Fibroblast of the conjunctiva (primary cell): ENCODE data around the gene SPOP.

ENCODE experiments used
- DNase-seq: peaks from one replicate; pipeline ENCODE4 v3.0.0-alpha.2; 2010; ENCODE audit warnings: low read depth

Gene SPOP

DNA sequence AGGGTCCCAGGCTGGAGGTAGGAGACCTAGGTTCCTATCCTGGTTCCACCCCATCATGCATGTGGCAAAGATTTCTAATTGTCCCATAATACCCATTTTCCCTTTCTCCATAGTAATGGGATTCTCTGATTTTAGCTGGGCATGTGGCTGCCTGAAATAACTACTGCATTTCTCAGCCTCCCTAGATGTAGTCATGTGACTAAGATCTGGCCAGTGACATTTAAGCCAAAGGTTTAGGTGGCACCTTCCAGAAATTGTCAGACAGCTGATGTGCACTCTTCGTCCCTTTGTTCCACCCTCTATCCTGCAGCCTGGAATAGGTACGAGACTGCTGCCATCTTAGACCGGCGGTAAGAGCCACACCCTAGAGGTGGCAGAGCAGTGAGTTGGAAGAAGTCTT is 94.0 kb downstream of the SPOP start:
- no peak for DNase-seq

GRCh38 chr17:49583226-49583625 is 94.7 kb downstream of the SPOP start:
- no peak for DNase-seq

- no peak for DNase-seq
Observed at GRCh38 chr17:49582789-49583188, 95.1 kb downstream of the SPOP start.

DNA sequence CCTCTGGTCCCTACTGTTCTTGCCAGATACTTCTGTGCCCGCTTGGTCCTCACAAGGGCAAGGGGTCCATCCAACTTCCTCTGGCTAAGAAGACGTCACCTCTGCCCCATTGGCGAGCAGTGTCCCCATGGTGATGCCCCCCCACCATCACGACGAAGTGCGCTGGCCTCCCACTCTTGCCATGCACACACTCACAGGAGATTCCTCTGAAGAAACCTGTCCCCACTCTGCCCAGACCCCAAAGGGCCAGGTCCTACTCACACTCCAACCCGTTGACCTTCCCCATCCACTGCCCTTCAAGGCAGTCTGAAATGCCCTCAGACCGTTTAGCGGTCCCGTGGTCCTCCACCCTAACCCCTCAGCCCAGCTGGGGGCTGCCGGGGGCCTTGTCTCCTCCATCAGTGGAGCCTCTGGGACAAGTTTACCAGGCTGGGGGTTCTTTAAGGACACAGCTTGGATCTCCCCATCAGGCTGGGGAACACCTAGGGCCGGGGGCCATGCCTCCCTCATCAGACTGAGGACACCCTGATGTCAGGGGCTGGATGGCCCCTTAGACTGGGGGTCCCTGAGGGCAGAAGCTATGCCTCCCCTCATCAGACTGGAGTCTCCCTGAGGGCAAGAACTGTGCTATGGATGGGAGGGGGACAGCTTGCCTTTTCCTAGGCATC is 95.7 kb downstream of the SPOP start:
- no peak for DNase-seq

DNA sequence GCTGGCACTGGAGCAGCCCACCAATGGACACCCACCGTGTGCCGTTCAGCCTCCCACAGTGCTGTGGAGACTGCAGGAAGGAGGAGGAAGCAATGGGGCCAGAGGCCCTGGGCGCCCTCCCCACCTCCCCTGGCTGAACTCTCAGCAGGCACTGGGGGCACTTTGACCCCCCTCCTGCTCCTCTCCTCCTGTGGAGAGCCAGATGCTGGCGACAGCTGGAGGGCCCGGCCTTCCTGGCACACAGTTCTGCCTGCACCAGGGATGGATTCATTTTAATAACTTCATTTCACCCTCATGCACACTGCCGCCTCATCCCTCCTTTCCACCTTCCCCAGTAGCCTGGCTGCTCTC is 96.3 kb downstream of the SPOP start:
- no peak for DNase-seq

- DNase-seq: no peak
Observed at GRCh38 chr17:49580981-49581647, 96.8 kb downstream of the SPOP start.

- DNase-seq: no peak
Observed at GRCh38 chr17:49580055-49580721, 97.7 kb downstream of the SPOP start.

DNA sequence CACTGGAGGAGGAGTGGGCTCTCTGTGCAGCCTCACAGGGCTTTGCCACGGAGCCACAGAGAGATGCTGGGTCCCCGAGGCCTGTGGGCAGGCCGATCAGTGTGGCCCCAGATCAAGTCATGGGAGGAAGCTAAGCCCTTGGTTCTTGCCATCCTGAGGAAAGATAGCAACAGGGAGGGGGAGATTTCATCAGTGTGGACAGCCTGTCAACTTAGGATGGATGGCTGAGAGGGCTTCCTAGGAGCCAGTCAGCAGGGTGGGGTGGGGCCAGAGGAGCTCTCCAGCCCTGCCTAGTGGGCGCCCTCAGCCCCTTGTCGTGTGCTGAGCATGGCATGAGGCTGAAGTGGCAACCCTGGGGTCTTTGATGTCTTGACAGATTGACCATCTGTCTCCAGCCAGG is 98.4 kb downstream of the SPOP start:
- DNase-seq: no peak

GRCh38 chr17:49578952-49579500 is 98.9 kb downstream of the SPOP start:
- no peak for DNase-seq

- DNase-seq: no peak
Observed at GRCh38 chr17:49578414-49578813, 99.5 kb downstream of the SPOP start.

DNA sequence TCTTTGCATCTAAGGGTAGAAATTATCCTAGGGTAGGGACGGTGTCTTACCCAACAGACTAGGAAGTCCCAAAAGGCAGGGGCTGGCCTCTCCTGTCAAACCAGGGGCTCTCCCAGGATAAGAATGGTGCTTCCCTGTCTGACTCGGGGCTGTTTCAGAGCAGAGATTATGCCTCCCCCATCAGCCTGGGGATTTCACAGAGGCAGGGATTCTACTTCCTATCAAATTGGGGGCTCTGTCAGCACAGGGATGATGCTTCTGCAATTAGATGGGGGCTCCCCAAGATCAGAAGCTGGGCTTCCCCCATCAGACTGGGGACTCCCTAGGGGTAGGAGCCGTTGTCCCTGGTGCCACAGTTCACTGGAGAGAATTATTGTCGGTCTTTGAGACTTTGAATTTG is 99.9 kb downstream of the SPOP start:
- no peak for DNase-seq

GRCh38 chr17:49577650-49577934 is 100.3 kb downstream of the SPOP start:
- DNase-seq: no peak

DNA sequence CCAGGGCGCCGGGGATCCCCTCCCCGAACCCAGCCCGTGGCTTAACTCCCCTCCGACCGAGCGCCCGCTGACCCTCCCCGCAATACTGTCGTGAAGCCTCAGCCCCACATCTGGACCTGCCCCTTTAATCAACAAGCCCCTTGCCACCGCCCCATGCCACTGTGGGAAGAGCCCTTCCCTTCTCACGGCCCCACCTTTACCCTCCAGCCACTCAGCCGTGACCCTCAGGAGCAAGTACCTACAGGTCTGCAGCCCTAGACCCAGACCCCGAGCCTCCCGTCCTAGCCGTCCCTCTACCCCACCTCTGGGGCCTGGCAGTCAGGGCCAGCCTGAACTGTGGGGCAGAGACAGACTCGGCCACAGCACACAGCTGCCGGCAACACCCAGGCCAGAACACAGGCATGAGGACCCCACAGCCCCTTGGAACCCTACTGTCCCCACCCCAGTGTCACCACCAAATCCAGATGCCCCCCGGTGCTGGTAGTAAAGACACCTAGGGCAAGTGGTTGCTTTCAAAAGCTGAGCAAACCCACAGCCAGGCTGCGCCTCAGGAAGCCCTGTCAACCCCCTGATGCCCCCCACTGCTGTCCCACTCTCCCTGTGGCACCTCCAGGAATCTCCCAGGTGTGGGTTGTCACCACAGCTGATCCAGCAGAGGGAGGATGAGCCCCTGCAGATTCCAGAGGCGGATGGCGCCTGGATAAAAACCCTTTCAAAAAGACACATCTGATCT is 100.8 kb downstream of the SPOP start:
- DNase-seq: no peak

GRCh38 chr17:49576088-49576916 is 101.6 kb downstream of the SPOP start:
- no peak for DNase-seq

GRCh38 chr17:49575679-49576087 is 102.2 kb downstream of the SPOP start, which contains the start of gene NXPH3:
Gene NXPH3, plus strand, starts transcription at chr17:49575871. Its CDS starts 349 bp downstream, at chr17:49576220.
- DNase-seq: no peak

DNA sequence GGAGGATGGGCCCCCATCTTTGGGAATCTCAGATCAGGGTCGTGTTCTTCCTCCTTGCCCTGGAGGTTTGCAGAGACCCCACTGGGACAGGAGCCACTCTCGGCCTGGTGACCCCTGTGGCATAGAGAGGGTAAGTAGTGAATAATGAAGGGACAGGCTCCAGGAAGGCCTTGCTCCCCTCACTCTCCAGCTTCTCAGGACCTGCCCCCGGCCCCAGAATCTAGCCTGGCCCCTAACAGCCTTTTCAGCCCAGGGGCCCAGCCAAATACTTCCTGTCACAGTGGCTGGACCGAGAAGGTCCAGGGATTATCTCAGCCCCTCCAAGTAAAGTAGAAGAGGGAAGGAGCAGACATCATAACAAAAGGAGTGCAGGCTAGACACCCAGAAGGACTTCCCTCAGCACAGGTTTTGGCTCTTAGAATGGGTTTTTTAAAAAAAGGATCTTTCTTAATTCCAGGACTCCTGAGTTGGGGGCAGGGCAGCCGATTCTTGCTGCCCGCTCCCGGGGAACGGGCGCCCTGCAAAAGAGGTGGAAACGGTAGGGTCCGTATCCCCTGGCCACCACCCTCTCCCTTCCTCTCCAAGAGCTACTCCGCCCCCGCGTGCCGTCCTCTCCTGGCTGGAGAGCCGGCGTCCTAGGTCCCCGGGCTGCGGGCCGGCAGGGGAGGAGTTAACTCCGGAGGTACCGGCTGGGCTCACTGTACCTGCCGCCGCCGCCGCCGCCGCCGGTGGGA is 102.8 kb downstream of the SPOP start:
- DNase-seq: no peak

GRCh38 chr17:49574323-49574781 is 103.5 kb downstream of the SPOP start:
- DNase-seq: no peak

GRCh38 chr17:49573510-49574322 is 104.2 kb downstream of the SPOP start:
- DNase-seq: no peak

GRCh38 chr17:49572806-49573420 is 105.0 kb downstream of the SPOP start:
- DNase-seq: no peak

- no peak for DNase-seq
Observed at GRCh38 chr17:49572226-49572625, 105.7 kb downstream of the SPOP start.
